Stimulated activated CD4-positive, alpha-beta T cell treated with anti-CD3 and anti-CD28 coated beads, TNF-alpha, amount 100 ng/mL, for 24 hours (primary cell): Measurements from ENCODE around the gene KAT6B.
"Not testable (repeated sequence)": the region's sequence is repeated elsewhere in the genome, so short reads cannot be mapped to it uniquely, and the experiment has no call there.

Experiments used
- DNase-seq, 3 experiments: peaks; one replicate each; pipeline ENCODE4 v3.0.0-alpha.2; 2020; ENCODE audit warnings: low read depth in 3 of 3

The KAT6B gene

GRCh38 chr10:74859546-74859945 lies 33.1 kb downstream of the KAT6B start:
- DNase-seq: no peak

- DNase-seq: no peak
Measured at GRCh38 chr10:74862625-74863024, 36.2 kb downstream of the KAT6B start.

- no peak for DNase-seq
Measured at GRCh38 chr10:74863551-74863950, 37.2 kb downstream of the KAT6B start.

GRCh38 chr10:74867351-74867750 lies 41.0 kb downstream of the KAT6B start:
- DNase-seq: no peak

GRCh38 chr10:74868392-74868977 lies 42.1 kb downstream of the KAT6B start:
- DNase-seq: no peak

GRCh38 chr10:74869635-74870034 lies 43.2 kb downstream of the KAT6B start:
- DNase-seq: no peak

- no peak for DNase-seq
Measured at GRCh38 chr10:74870191-74870590, 43.8 kb downstream of the KAT6B start.

- no peak for DNase-seq
Measured at GRCh38 chr10:74871595-74872382, 45.4 kb downstream of the KAT6B start.

GRCh38 chr10:74873803-74874454 lies 47.5 kb downstream of the KAT6B start:
- DNase-seq: no peak

- DNase-seq: no peak
Measured at GRCh38 chr10:74874649-74875048, 48.2 kb downstream of the KAT6B start.

GRCh38 chr10:74875068-74875467 lies 48.7 kb downstream of the KAT6B start:
- no peak for DNase-seq

- DNase-seq: no peak
Measured at GRCh38 chr10:74875966-74876365, 49.6 kb downstream of the KAT6B start.

- not testable (repeated sequence) for DNase-seq
Measured at GRCh38 chr10:74877054-74877453, 50.7 kb downstream of the KAT6B start.

- no peak for DNase-seq
Measured at GRCh38 chr10:74877898-74878297, 51.5 kb downstream of the KAT6B start.

- DNase-seq: no peak
Measured at GRCh38 chr10:74880041-74880440, 53.6 kb downstream of the KAT6B start.

- no peak for DNase-seq
Measured at GRCh38 chr10:74881253-74881884, 55.0 kb downstream of the KAT6B start.

GRCh38 chr10:74882427-74882826 lies 56.0 kb downstream of the KAT6B start:
- no peak for DNase-seq

- DNase-seq: no peak
Measured at GRCh38 chr10:74882831-74883230, 56.4 kb downstream of the KAT6B start.

GRCh38 chr10:74883428-74883827 lies 57.0 kb downstream of the KAT6B start:
- DNase-seq: no peak

- no peak for DNase-seq
Measured at GRCh38 chr10:74887614-74888284, 61.3 kb downstream of the KAT6B start.

GRCh38 chr10:74888962-74889661 lies 62.7 kb downstream of the KAT6B start:
- no peak for DNase-seq
